ENCODE results near the gene STK38.

Gene STK38

GRCh38 chr6:36519352-36519751 lies 27.9 kb downstream of the STK38 start:
- DNase-seq (ENCODE audit: low spot score), result no peak

GRCh38 chr6:36517408-36517807 lies 29.9 kb downstream of the STK38 start:
- DNase-seq (ENCODE audit: low spot score), result no peak

- no peak for DNase-seq (ENCODE audit: low spot score)
These were observed 30.3 kb downstream of the STK38 start for GRCh38 chr6:36516988-36517387.

GRCh38 chr6:36516559-36516958 lies 30.7 kb downstream of the STK38 start:
- no peak for DNase-seq (ENCODE audit: low spot score)

- no peak for DNase-seq (ENCODE audit: low spot score)
These were observed 31.4 kb downstream of the STK38 start for GRCh38 chr6:36515844-36516243.

- DNase-seq (ENCODE audit: low spot score), result no peak
These were observed 32.5 kb downstream of the STK38 start for GRCh38 chr6:36514554-36515456.

- no peak for DNase-seq (ENCODE audit: low spot score)
These were observed 36.9 kb downstream of the STK38 start for GRCh38 chr6:36510365-36510764.

GRCh38 chr6:36508532-36508931 lies 38.7 kb downstream of the STK38 start:
- no peak for DNase-seq (ENCODE audit: low spot score)

GRCh38 chr6:36506611-36507010 lies 40.7 kb downstream of the STK38 start:
- no peak for DNase-seq (ENCODE audit: low spot score)

GRCh38 chr6:36505744-36506534 lies 41.3 kb downstream of the STK38 start:
- DNase-seq (ENCODE audit: low spot score), result no peak

GRCh38 chr6:36504982-36505381 lies 42.3 kb downstream of the STK38 start:
- no peak for DNase-seq (ENCODE audit: low spot score)

- DNase-seq (ENCODE audit: low spot score), result no peak
These were observed 43.1 kb downstream of the STK38 start for GRCh38 chr6:36504181-36504580.

GRCh38 chr6:36501686-36502085 lies 45.6 kb downstream of the STK38 start:
- DNase-seq (ENCODE audit: low spot score), result no peak

- no peak for DNase-seq (ENCODE audit: low spot score)
These were observed 47.4 kb downstream of the STK38 start for GRCh38 chr6:36499918-36500317.

GRCh38 chr6:36495086-36495485 lies 52.2 kb downstream of the STK38 start:
- DNase-seq (ENCODE audit: low spot score), result no peak

- DNase-seq (ENCODE audit: low spot score), result peak; percentile 12
These were observed 53.4 kb downstream of the STK38 start for GRCh38 chr6:36493859-36494258.

- DNase-seq (ENCODE audit: low spot score), result no peak
These were observed 54.0 kb downstream of the STK38 start for GRCh38 chr6:36493319-36493718.

- DNase-seq (ENCODE audit: low spot score), result no peak
These were observed 54.7 kb downstream of the STK38 start for GRCh38 chr6:36492621-36493020.

GRCh38 chr6:36492092-36492491 lies 55.2 kb downstream of the STK38 start:
- no peak for DNase-seq (ENCODE audit: low spot score)

- DNase-seq (ENCODE audit: low spot score), result no peak
These were observed 55.8 kb downstream of the STK38 start for GRCh38 chr6:36491378-36491965.

- no peak for DNase-seq (ENCODE audit: low spot score)
These were observed 57.9 kb downstream of the STK38 start for GRCh38 chr6:36489426-36489825.

- no peak for DNase-seq (ENCODE audit: low spot score)
These were observed 59.1 kb downstream of the STK38 start for GRCh38 chr6:36488221-36488620.

- DNase-seq (ENCODE audit: low spot score), result no peak
These were observed 59.6 kb downstream of the STK38 start for GRCh38 chr6:36487698-36488097.

All from HuH-7.5 (cell line).